Activated CD8-positive, alpha-beta memory T cell treated with anti-CD3 and anti-CD28 coated beads for 24 hours (primary cell): Measurements from ENCODE around the gene FYB2.

ENCODE experiments used
- DNase-seq: peaks from one replicate; pipeline ENCODE4 v3.0.0-alpha.2; 2020

The FYB2 gene, protein sequence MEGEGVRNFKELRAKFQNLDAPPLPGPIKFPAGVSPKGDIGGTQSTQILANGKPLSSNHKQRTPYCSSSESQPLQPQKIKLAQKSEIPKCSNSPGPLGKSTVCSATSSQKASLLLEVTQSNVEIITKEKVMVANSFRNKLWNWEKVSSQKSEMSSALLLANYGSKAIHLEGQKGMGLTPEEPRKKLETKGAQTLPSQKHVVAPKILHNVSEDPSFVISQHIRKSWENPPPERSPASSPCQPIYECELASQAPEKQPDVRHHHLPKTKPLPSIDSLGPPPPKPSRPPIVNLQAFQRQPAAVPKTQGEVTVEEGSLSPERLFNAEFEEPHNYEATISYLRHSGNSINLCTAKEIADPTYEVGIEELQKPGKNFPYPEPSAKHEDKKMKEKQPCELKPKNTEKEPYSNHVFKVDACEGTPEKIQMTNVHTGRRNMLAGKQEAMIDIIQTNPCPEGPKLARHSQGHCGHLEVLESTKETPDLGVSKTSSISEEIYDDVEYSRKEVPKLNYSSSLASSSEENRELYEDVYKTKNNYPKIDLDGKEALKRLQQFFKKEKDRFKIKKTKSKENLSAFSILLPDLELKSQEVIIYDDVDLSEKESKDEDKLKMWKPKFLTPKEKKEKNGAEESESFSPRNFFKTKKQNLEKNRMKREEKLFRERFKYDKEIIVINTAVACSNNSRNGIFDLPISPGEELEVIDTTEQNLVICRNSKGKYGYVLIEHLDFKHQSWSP

GRCh38 chr1:56819387-56819899, at the start of gene FYB2:
TSS of gene FYB2 (minus strand) at chr1:56819404. CDS start at chr1:56819290, 114 bp downstream.
- DNase-seq: no peak

GRCh38 chr1:56868761-56869160, 49.6 kb upstream of the FYB2 start:
- no peak for DNase-seq

DNA sequence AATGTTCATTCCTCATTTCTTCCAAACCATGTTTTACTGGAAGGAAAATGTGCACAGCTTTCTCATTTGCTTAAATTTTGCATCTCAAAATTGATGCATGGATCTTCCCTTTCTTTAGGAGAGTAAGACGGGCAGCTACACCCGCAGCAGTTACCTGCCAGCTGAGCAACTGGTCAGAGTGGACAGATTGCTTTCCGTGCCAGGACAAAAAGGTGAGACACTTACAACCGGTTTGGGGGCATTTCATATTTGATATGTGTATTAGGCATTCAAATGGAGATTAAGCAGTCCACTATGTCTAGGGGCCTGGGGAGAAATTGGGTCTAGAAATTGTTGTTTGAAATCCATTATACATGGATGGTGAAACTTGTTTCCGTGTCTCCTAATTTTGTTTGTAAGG, 48.3 kb upstream of the FYB2 start:
- DNase-seq: no peak

GRCh38 chr1:56866656-56867055, 47.5 kb upstream of the FYB2 start:
- no peak for DNase-seq

DNA sequence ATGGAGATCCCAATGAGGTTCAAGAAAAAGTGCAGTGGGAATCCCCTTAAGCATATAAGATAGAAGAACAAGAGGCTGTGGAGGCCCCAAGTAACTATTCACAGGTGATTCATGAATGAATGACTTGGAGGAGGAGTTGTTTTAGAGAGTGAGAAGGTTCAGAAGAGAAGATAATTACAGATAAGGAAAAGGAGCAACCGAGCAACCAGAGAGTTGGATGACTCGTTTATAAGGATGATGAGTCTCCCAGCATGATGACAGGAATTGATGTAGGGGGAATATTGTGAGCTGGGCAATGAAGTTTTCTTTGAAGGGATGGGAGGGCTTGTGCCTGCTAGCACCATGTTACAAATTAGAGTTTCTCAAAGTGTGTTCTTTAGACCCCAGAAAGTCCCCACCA, 45.2 kb upstream of the FYB2 start:
- DNase-seq: no peak

DNA sequence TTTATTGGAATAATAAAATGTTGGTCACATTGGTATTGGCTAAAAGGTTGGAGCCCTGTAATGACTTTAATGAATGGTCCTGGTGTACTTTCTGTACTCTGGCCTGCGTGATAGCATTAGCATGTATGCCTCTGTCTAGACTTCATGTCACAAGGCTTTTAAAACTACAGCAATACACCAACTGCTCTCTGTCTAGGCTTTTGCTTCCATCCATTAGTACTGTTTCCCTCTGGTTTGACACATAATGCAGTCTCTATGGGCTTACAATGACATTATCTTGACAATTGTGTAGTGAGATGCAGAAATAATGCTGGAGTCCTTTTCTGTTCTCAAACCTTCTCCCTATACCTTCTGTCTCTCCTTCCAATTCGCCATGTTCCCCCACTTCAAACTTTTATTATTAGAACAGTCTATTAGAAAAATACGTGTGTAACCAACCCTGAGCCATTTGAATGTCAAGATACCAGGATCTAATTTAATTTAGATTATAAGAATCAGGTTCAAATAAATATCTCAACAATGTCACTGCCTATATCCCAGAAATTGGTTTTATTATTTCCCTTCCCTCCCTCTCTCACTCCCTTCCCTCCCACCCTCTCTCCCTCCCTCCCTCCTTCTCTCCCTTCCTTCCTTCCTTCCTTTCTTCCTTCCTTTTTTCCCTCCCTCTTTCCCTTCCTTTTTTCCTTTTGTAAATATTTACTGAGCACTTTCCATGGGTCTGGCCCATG, 44.2 kb upstream of the FYB2 start:
- DNase-seq: no peak

- DNase-seq: no peak
These were observed 40.1 kb upstream of the FYB2 start for GRCh38 chr1:56859287-56859686.

DNA sequence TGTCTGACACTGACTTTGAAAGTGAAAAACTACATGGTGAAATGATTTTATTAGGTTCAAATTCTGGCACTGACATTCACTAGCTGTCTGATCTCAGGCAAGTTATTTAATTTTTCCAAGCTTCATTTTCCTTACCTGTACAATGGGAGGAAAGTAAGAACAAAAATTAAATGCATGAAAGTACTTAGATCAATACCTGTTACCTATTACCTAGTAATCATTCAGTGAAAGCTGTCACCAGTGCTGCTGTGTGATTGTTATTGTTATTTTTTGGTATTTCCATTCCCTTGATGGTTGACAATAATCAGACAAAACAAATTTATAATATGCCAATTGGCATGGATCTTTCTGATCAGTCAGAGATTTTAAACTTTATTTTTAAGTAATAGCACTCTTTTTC, 37.0 kb upstream of the FYB2 start:
- no peak for DNase-seq

DNA sequence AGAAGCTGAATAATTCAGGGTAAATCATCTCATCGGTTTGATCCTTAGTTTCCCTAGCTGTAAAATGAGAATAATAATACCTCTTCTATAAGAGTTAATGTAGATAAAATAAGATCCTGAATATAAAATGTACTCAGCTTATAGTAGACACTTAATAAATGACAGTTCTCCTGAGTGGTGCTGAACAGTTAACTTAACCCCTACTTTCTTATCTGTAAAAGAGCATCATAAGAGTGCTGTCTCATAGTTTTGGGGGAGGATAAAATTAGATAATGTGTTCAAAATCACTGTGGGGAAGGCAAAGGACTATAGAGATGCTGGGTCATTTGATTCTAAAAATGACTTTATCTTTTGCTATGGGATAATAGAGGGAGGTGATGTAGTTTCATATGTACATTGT, 36.0 kb upstream of the FYB2 start:
- no peak for DNase-seq

DNA sequence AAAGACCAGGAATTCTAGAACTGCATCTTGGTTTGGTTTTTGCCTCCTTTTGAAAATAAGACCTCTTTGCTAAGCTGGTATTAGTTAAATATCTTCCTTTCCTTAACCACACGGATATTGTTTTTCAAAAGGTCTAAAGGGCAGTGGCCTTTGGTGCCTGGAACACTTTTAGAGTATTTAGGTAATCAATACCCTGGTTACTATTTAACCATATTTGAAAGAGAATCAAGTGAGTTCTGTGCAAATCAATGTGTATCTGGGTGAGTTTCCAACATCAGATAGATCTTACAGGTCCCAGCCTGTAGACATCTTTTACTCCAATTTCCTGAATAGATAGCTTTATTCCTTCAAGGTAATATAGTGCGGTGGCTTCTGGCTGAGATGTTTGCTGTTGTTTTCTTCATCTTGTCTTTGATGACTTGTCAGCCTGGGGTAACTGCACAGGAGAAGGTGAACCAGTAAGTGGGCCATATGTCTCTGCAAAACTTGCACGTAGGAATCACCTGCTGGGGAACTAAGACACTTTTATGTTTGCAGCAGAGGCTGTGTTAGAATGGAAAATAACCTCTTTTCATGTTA, 35.4 kb upstream of the FYB2 start, which contains the start of gene C8A:
Gene C8A (plus strand): TSS at position 277 of the 579 bp plus-strand sequence. CDS start 105 bp downstream, at position 382.
- DNase-seq: no peak

DNA sequence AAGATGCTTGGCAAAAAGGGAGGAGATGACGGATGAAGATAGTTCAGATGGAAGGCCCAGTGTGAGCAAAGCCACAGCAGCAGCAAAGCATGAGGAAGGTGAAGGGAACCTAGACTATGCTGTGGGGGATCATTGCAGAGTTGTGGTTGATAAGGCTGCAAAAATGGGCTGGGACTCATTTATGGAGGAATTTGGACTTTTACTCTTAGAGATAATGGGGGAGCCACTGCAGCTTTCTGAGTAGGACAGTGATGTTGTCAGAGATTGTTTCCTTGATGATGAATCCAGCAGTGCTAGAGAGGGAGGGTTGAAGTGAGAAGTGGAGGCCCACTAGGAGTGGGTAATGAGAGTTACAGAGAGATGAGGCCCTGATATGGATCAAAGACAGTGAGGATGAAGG, 33.3 kb upstream of the FYB2 start:
- DNase-seq: no peak

DNA sequence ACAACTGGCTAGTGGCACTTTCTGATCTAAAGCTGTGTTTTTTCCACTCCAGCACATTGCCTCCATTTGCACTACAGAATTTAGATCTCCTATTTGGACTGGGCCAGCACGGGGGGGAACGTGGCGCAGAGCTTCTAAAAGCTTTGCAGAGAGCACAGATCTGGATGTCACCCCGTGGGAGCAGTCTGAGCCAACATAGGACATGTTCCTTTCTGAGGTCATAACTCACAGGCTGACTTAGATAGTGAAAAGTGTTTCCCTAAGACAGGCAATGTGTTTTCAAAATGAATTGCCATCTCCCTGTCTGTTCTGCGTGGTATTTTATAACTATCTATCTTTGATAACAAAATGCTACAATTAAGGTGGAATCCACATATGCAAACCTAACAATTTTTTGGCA, 31.7 kb upstream of the FYB2 start:
- no peak for DNase-seq

DNA sequence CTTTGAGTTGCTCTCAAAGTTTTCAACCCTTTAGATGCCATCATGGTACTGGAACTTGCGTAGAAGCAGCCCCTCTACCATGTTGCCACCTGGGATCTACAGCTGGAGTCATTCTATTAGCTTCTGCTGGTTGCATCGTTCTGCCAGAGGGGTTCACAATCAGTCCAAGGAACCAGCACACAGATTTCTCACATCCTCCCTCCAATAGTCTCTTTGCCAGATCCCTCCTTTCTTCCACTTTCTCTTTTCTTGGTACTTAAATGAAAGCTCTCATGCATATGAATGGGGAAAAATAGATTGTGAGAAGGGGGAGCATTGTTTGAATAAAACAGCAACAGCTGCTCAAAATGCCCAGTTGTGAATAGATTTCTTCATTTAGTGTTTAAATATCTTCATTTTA, 31.2 kb upstream of the FYB2 start:
- no peak for DNase-seq

DNA sequence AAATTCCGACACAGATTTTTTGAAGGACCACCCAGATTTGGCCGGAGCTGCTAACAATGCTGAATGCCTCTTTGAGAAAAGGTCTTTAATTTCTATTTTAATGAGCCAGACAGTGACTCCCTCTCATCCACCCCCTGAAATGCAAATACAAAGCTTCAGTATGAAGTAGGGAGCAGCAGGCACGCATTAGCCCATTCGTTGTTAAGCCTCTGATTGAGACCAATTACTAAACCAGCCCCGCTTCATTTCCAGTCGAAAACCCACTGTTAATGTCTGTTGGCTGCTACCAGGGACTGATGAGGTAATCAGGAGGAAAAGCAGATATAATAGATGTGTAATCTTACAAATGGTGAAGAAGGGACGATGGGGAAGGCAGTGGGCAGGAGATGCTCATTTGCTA, 30.5 kb upstream of the FYB2 start:
- DNase-seq: no peak

GRCh38 chr1:56845343-56845742, 26.1 kb upstream of the FYB2 start:
- no peak for DNase-seq

GRCh38 chr1:56844545-56845136, 25.4 kb upstream of the FYB2 start:
- DNase-seq: no peak

DNA sequence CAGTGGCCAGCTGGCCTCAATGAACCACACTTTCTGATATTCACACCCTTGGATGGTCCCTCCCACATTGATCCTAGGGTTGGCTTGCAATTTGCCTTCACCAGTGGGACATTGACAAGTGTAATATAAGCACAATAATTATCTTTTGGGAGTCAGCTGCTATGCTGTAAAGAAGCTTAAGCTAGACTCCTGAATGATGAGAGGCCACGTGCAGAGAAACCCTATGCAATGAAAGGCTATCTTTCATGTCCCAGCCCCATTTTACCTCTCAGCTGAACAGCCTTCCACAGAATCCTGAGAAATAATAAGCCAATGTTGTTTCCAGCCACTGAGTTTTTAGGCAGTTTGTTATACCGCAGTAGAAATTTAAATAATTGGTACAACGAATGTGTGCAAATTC, 24.3 kb upstream of the FYB2 start:
- DNase-seq: no peak

DNA sequence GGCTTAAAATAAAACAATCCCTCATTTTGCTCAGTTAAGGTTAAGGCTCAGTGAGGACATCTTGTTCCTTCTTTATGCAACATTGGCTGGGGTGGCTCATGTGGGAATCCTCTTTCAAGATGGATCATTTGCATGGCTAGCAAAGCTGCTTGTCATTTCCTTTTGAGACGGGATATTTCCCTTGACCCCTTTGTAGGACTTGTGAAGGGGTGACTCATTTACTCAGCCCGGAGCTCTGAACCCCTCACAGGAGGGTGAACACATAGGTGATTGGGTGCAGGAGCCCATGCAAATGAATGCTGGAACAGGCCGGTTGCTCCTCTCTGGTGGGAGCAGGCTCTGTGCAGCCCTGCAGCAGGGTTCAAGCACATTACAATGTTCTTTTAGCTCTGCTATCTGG, 19.6 kb upstream of the FYB2 start:
- no peak for DNase-seq

DNA sequence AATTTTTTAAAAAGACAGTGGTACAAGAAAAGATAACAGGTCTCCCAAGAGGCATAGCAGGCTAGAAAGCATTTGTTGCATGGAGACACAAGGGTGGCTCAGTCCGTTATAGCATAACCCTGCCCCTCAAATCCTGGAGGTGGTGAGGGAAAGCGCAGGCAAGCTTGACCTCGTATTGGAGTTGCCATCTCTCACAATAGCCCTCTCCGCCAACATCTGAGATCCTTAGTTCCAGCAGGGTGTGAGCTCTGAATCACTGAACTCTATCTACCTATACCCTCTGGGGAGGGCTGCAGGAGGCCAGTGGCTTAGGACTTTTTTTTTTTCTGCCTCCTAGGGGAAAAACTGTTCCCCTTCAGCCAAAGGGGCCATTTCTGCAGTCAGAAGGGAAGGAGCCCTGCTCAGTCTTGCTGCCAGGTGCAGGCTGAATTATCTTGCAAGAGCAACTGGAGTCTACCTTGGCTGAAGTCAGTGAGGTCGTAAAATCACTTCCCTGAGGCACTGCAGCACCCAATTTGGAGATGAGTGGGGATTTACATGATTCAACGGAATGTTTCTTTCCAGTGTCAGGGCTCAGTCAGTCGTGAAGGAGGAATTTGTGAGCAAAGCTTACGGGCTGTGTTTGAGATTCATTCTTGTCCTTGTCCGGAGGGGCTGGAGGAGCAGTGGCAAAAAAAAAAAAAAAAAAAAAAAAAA, 18.2 kb upstream of the FYB2 start:
- DNase-seq: no peak

DNA sequence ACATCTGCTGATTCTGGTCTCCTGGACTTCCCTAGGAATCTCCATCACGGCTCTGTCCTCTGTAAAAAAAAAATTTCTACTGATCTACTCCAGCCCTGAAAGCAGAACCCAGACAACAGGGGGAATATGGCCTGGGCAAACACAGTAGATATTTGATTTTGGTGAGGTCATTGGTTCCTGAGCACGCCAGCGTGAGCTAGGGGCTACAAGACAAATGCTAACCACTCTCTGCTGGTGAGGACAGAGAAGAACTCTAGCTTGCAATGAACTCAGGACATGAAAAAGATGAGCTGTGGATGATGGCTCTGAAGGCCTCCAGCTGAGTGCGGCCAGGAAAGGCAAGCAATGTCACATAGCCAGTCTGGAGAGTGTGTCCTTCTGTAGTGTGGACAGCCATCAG, 17.2 kb upstream of the FYB2 start:
- no peak for DNase-seq

DNA sequence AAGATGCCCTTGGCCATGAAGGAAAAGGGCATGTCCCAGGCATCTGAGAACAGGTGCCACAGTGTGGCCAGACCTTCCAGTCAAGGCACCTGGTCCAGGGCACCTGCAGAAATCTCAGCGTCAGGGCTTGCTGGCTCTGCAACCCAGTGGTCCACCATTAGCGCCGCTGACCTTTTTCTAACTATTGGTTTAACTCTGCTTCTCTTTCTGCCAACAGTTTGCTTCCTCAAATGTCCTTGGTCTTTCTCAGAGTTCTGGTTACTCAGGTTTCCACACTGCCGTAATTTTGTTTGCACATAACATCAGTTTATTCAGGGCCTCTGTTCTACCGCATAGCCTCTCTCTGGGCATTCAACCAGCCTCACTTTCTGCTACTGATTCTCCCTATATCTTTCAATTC, 16.5 kb upstream of the FYB2 start:
- no peak for DNase-seq
